ENCODE results near the gene CHST3. TPM values are rescaled to one million over a fixed set of nuclear protein-coding genes. Genes with fewer than 3 reads are reported as not detected.

The CHST3 gene
- total and polyA plus RNA-seq, 4 donors, result 2.2 to 13.7 (median 8.0) TPM

DNA sequence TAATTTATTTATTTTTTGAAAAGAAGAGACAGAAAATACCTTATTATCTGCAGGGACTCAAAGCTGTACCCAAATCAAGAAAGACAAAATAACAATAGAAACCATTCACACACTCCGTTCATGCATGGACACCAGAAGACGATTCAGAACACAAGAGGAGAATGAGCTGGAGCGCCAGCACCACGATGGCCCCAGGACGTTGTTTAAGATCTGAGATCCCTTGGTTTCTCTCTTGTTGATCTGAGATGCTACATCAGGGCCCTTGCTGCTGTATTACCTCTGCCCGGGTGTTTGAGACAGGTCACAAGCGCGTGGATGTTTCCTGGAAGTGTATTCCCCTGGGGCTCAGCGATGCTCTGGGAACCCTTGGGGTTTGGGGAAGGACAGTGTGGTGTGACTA, 46.8 kb downstream of the CHST3 start:
- Histone ChIP-seq H3K36me3 (ENCODE audit: control insufficient read depth in 4 of 4, insufficient read depth in 4 of 4, low read length in 4 of 4) (peaks cover 0 to 10% (median 8%) of the 10 kb centered on the region in 4 donors), H3K4me3 (no peak overlapping the region), H3K9ac (ENCODE audit: insufficient read depth in 1 of 2, low read length in 2 of 2) (no peak overlapping the region), H3K27ac (ENCODE audit: low read depth in 1 of 2, low read length in 1 of 2) (no peak overlapping the region), H3K27me3 (ENCODE audit: control insufficient read depth in 3 of 3, insufficient read depth in 3 of 3, low read length in 2 of 3) (no peaks in the 10 kb centered on the region), H3K4me1 (ENCODE audit: control insufficient read depth in 5 of 5, insufficient read depth in 5 of 5, low read length in 5 of 5) (peaks cover 9 to 46% (median 23%) of the 10 kb centered on the region in 5 donors), H3K9me3 (ENCODE audit: control insufficient read depth in 4 of 4, insufficient read depth in 3 of 4, low read length in 3 of 4) (peaks cover 0 to 4% (median 0%) of the 10 kb centered on the region in 4 donors)
- no peak for DNase-seq
- TF ChIP-seq CTCF (IDR thresholded peaks at IDR 0.05; ENCODE audit: control extremely low read depth, extremely low read depth), result no peak
- no peak for ATAC-seq (ENCODE audit: insufficient read depth, low FRiP score)
- 95 to 98% methylated on average over 9 of the region's 9 CpGs for WGBS, 2 donors

GRCh38 chr10:72011468-72011867, 47.3 kb downstream of the CHST3 start:
- no peak overlapping the region for H3K27ac ChIP-seq (ENCODE audit: low read depth in 1 of 2, low read length in 1 of 2)
- peaks cover 11 to 42% (median 23%) of the 10 kb centered on the region in 5 donors for H3K4me1 ChIP-seq (ENCODE audit: control insufficient read depth in 5 of 5, insufficient read depth in 5 of 5, low read length in 5 of 5)
- no peak for ATAC-seq (ENCODE audit: insufficient read depth, low FRiP score)
- H3K9me3 ChIP-seq (ENCODE audit: control insufficient read depth in 4 of 4, insufficient read depth in 3 of 4, low read length in 3 of 4), result peaks cover 0 to 4% (median 0%) of the 10 kb centered on the region in 4 donors
- no peak overlapping the region for H3K9ac ChIP-seq (ENCODE audit: insufficient read depth in 1 of 2, low read length in 2 of 2)
- WGBS, 2 donors, result 81 to 90% methylated on average over 8 of the region's 8 CpGs
- H3K36me3 ChIP-seq (ENCODE audit: control insufficient read depth in 4 of 4, insufficient read depth in 4 of 4, low read length in 4 of 4), result peaks cover 0 to 10% (median 6%) of the 10 kb centered on the region in 4 donors
- no peaks in the 10 kb centered on the region for H3K27me3 ChIP-seq (ENCODE audit: control insufficient read depth in 3 of 3, insufficient read depth in 3 of 3, low read length in 2 of 3)
- H3K4me3 ChIP-seq, result no peak overlapping the region
- no peak for DNase-seq
- TF ChIP-seq CTCF (IDR thresholded peaks at IDR 0.05; ENCODE audit: control extremely low read depth, extremely low read depth), result no peak

GRCh38 chr10:72011976-72012512, 47.8 kb downstream of the CHST3 start:
- no peak for ATAC-seq (ENCODE audit: insufficient read depth, low FRiP score)
- no peak overlapping the region for H3K9ac ChIP-seq (ENCODE audit: insufficient read depth in 1 of 2, low read length in 2 of 2)
- H3K36me3 ChIP-seq (ENCODE audit: control insufficient read depth in 4 of 4, insufficient read depth in 4 of 4, low read length in 4 of 4), result peaks cover 0 to 10% (median 5%) of the 10 kb centered on the region in 4 donors
- peaks cover 14 to 41% (median 19%) of the 10 kb centered on the region in 5 donors for H3K4me1 ChIP-seq (ENCODE audit: control insufficient read depth in 5 of 5, insufficient read depth in 5 of 5, low read length in 5 of 5)
- H3K4me3 ChIP-seq, result no peak overlapping the region
- no peak overlapping the region for H3K27ac ChIP-seq (ENCODE audit: low read depth in 1 of 2, low read length in 1 of 2)
- no peak for TF ChIP-seq CTCF (IDR thresholded peaks at IDR 0.05; ENCODE audit: control extremely low read depth, extremely low read depth)
- WGBS, 2 donors, result 92% methylated on average over 7 of the region's 7 CpGs
- DNase-seq, result no peak
- H3K9me3 ChIP-seq (ENCODE audit: control insufficient read depth in 4 of 4, insufficient read depth in 3 of 4, low read length in 3 of 4), result peaks cover 0 to 4% (median 0%) of the 10 kb centered on the region in 4 donors
- no peaks in the 10 kb centered on the region for H3K27me3 ChIP-seq (ENCODE audit: control insufficient read depth in 3 of 3, insufficient read depth in 3 of 3, low read length in 2 of 3)

DNA sequence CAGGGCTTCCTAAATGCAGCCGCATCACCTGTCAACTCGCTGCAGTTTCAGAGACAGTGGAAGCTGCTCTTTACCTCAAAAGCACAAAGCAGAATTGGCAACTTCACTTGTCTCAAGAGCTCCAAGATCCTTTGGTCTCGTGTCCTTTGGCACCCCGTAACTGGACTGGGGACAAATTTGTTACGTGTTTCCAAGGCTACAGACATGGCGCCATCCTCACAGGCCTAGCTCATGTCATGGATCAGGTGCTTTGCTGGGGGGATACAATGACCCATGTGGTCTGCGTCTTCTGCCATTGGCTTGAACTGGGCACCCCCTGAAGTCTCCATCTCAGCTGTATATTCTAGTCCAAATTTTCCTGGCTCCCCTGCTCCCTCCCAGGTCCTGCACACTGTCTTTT, 48.6 kb downstream of the CHST3 start:
- Histone ChIP-seq H3K4me1 (ENCODE audit: control insufficient read depth in 5 of 5, insufficient read depth in 5 of 5, low read length in 5 of 5) (peaks cover 14 to 44% (median 21%) of the 10 kb centered on the region in 5 donors), H3K4me3 (no peak overlapping the region), H3K27me3 (ENCODE audit: control insufficient read depth in 3 of 3, insufficient read depth in 3 of 3, low read length in 2 of 3) (no peaks in the 10 kb centered on the region), H3K27ac (ENCODE audit: low read depth in 1 of 2, low read length in 1 of 2) (peak overlapping the region in 1 of 2 donors; percentile 7), H3K36me3 (ENCODE audit: control insufficient read depth in 4 of 4, insufficient read depth in 4 of 4, low read length in 4 of 4) (peaks cover 0 to 7% (median 2%) of the 10 kb centered on the region in 4 donors), H3K9ac (ENCODE audit: insufficient read depth in 1 of 2, low read length in 2 of 2) (no peak overlapping the region), H3K9me3 (ENCODE audit: control insufficient read depth in 4 of 4, insufficient read depth in 3 of 4, low read length in 3 of 4) (peaks cover 0 to 4% (median 0%) of the 10 kb centered on the region in 4 donors)
- WGBS, 2 donors, result 82 to 95% methylated on average over 7 of the region's 7 CpGs
- DNase-seq (no peak), ATAC-seq (ENCODE audit: insufficient read depth, low FRiP score) (no peak)
- TF ChIP-seq CTCF (IDR thresholded peaks at IDR 0.05; ENCODE audit: control extremely low read depth, extremely low read depth), result no peak

All from lung (tissue), 12 donors.